ENCODE results near the gene PRKCA. TPM values are rescaled to one million over a fixed set of nuclear protein-coding genes. Genes with fewer than 3 reads are reported as not detected.

Gene PRKCA
- total and polyA plus RNA-seq, 9 of the 15 experiments (the other 6 are each of a cell fraction or from before 2014, with no cell fraction given) = 3.2 to 33.0 (median 17.8) TPM

DNA sequence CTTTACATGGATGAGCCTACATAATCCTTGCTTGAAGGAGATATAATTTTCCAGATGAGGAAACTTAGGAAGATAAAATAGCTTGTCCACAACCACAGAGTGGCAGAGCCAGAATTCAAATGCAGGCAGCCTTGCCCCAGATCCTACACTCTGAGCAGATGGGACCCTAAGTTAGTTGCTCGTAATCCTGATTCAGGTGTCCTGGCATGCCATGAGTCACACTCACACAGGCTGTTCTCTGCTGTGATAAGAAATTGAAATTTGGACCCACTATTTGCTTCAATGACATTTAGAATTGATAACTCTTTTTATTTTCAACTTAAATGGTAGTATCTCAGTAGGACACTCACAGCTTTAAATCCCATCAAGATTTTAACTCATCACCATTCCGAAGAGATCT, 381.8 kb downstream of the PRKCA start:
- peaks cover 24% of the 10 kb centered on the region; the same call in 2 of the 3 replicates for H3K36me3 ChIP-seq (ENCODE audit: control insufficient read depth, insufficient read depth, low read length)
- 0 out of 2 replicates have a peak, but pooled peaks cover 3% of the 10 kb centered on the region for H4K20me1 ChIP-seq (replicated peaks; ENCODE audit: control insufficient read depth, insufficient read depth, low read length)
- no TSS peak for BruUV-seq (replicated peaks)
- WGBS (ENCODE audit: insufficient coverage, low coverage, missing lambda C conversion rate) = 51% methylated on average over 2 of the region's 2 CpGs
- no peak overlapping the region for H2AFZ ChIP-seq (ENCODE audit: low read depth, low read length)
- no peak overlapping the region for H3K27ac ChIP-seq (ENCODE audit: extremely low read depth, low read depth, low read length)
- no peaks in the 10 kb centered on the region for H3K9me1 ChIP-seq (ENCODE audit: control insufficient read depth, insufficient read depth, low read length)
- DNase-seq (ENCODE audit: extremely low read depth in 1 of 4, low spot score in 3 of 4) (no peak), ATAC-seq (no peak), FAIRE-seq (no peak)
- in situ Hi-C loops (cut with MboI) = no loop called here
- intact Hi-C loops (cut with micrococcal nuclease) = no loop called here
- no peaks in the 10 kb centered on the region for H3K4me1 ChIP-seq (replicated peaks in 1 of 2; ENCODE audit: control insufficient read depth in 2 of 2, insufficient read depth in 2 of 2, low read length in 2 of 2)
- TF ChIP-seq ILF3 (IDR thresholded peaks at IDR 0.05; ENCODE audit: borderline replicate concordance) (no peak), KAT2B (IDR thresholded peaks at IDR 0.05; ENCODE audit: low read depth, low read length) (no peak), CBFA2T2 (conservative IDR thresholded peaks at IDR 0.05) (0 out of 2 replicates have a peak, but pooled peaks have one; percentile 3), CBFA2T3 (IDR thresholded peaks at IDR 0.05) (peak; percentile 17; the same call in 1 of the 2 replicates)
- no peak overlapping the region for H3K9ac ChIP-seq (ENCODE audit: insufficient read depth in 1 of 2, low read depth in 2 of 2, low read length in 2 of 2)
- no peaks in the 10 kb centered on the region for H3K79me2 ChIP-seq (ENCODE audit: control insufficient read depth, insufficient read depth, low read length)
- H3K9me3 ChIP-seq (replicated peaks; ENCODE audit: control insufficient read depth, insufficient read depth, low read depth, low read length) = no peaks in the 10 kb centered on the region
- CTCF ChIA-PET (ENCODE audit: low intra/inter-chr PET ratio) = no interaction called here
- no peak overlapping the region for H3K4me3 ChIP-seq
- POLR2A ChIA-PET = no interaction called here
- H3K4me2 ChIP-seq (ENCODE audit: insufficient read depth, low read length) = no peak overlapping the region
- no peaks in the 10 kb centered on the region for H3K27me3 ChIP-seq (ENCODE audit: control insufficient read depth in 2 of 2, insufficient read depth in 2 of 2, low read length in 2 of 2)

DNA sequence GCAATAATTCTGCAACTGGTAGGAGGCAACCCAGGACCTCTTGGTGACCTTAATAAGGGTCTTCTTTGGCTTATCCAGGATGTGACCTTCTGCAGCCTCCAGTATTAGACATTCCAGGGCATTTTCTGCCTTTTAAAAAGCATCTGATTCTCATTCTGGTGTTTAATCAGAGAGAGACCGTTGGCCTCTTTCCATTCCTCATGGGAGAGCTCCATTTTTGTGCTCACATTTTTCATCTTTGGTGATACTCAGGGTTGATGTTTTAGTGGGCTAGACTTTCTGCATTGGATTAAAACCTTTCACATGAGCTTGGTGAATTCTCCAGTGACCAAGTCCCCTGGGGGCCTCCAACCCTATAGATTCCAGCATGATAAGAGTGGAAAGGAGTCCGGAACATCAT, 382.3 kb downstream of the PRKCA start:
- H3K4me2 ChIP-seq (ENCODE audit: insufficient read depth, low read length) = no peak overlapping the region
- no peaks in the 10 kb centered on the region for H3K9me1 ChIP-seq (ENCODE audit: control insufficient read depth, insufficient read depth, low read length)
- H3K79me2 ChIP-seq (ENCODE audit: control insufficient read depth, insufficient read depth, low read length) = no peaks in the 10 kb centered on the region
- H3K9me3 ChIP-seq (replicated peaks; ENCODE audit: control insufficient read depth, insufficient read depth, low read depth, low read length) = no peaks in the 10 kb centered on the region
- in situ Hi-C loops (cut with MboI) = no loop called here
- H3K4me3 ChIP-seq = no peak overlapping the region
- no peak overlapping the region for H2AFZ ChIP-seq (ENCODE audit: low read depth, low read length)
- no peaks in the 10 kb centered on the region for H3K4me1 ChIP-seq (replicated peaks in 1 of 2; ENCODE audit: control insufficient read depth in 2 of 2, insufficient read depth in 2 of 2, low read length in 2 of 2)
- no peak overlapping the region for H3K9ac ChIP-seq (ENCODE audit: insufficient read depth in 1 of 2, low read depth in 2 of 2, low read length in 2 of 2)
- TF ChIP-seq CHD2 (IDR thresholded peaks at IDR 0.05; ENCODE audit: low read depth, low read length) = no peak
- DNase-seq (ENCODE audit: extremely low read depth in 1 of 4, low spot score in 3 of 4) (no peak), FAIRE-seq (no peak), ATAC-seq (no peak)
- 72% methylated on average over 2 of the region's 2 CpGs for WGBS (ENCODE audit: insufficient coverage, low coverage, missing lambda C conversion rate)
- ChIA-PET POLR2A (no interaction called here), CTCF (ENCODE audit: low intra/inter-chr PET ratio) (no interaction called here)
- no peak overlapping the region for H3K27ac ChIP-seq (ENCODE audit: extremely low read depth, low read depth, low read length)
- H4K20me1 ChIP-seq (replicated peaks; ENCODE audit: control insufficient read depth, insufficient read depth, low read length) = 0 out of 2 replicates have a peak, but pooled peaks cover 3% of the 10 kb centered on the region
- intact Hi-C loops (cut with micrococcal nuclease) = no loop called here
- BruUV-seq (replicated peaks) = no TSS peak
- no peaks in the 10 kb centered on the region for H3K27me3 ChIP-seq (ENCODE audit: control insufficient read depth in 2 of 2, insufficient read depth in 2 of 2, low read length in 2 of 2)
- peaks cover 28% of the 10 kb centered on the region; the same call in 2 of the 3 replicates for H3K36me3 ChIP-seq (ENCODE audit: control insufficient read depth, insufficient read depth, low read length)

Measured in K562 (cell line).